Breast epithelium (tissue), 4 donors: ENCODE data around the gene HTR1A. TPM values are rescaled to one million over a fixed set of nuclear protein-coding genes. Genes with fewer than 3 reads are reported as not detected.

Experiments used
- DNase-seq, 2 donors: peaks; one replicate each; pipeline ENCODE4 v3.0.0-alpha.2; 2019; ENCODE audit warnings: low spot score in 2 of 2
- H3K27ac ChIP-seq, 2 donors: fragments of 200-600 bp; sonication (generic) in 1 of 2; one replicate each; pipeline ENCODE4 v1.5.1; 2016 to 2019; ENCODE audit warnings: mild to moderate bottlenecking in 1 of 2
- H3K27me3 ChIP-seq, 2 donors: fragments of 200-600 bp; sonication (generic) in 1 of 2; one replicate each; pipeline versions ENCODE4 v1.5.1 to v1.6.0; 2017 to 2019; ENCODE audit warnings: control low read depth in 1 of 2, mild to moderate bottlenecking in 1 of 2
- H3K36me3 ChIP-seq: fragments of 200-600 bp; one replicate; pipeline ENCODE4 v1.5.1; 2019
- H3K4me1 ChIP-seq, 2 donors: fragments of 200-600 bp; sonication (generic); one replicate each; pipeline ENCODE4 v1.5.1; 2016 to 2019; ENCODE audit warnings: control low read depth in 1 of 2
- H3K4me3 ChIP-seq, 3 donors: fragments of 200-600 bp; sonication (generic); 1 replicate in 2 of 3; 2 replicates in 1 of 3; pipeline ENCODE4 v1.5.1; 2016 to 2019; ENCODE audit warnings: mild to moderate bottlenecking in 3 of 3, moderate library complexity in 2 of 3
- H3K9me3 ChIP-seq, 2 donors: fragments of 200-600 bp; sonication (generic) in 1 of 2; one replicate each; pipeline ENCODE4 v1.5.1; 2016 to 2019; ENCODE audit warnings: control low read depth in 1 of 2
- POLR2A ChIP-seq: fragments of 450-650 bp; IDR thresholded peaks from one replicate; pipeline ENCODE4 v1.6.1; 2016; ENCODE audit warnings: antibody characterized with exemption, mild to moderate bottlenecking, moderate library complexity
- POLR2AphosphoS5 ChIP-seq, 3 donors: sonication (generic); formaldehyde crosslinking; IDR thresholded peaks; one replicate each; pipeline ENCODE4 v1.6.1; 2017; ENCODE audit warnings: antibody characterized with exemption in 3 of 3
- intact Hi-C: fragments of 100-400 bp; cut with DNase I; formaldehyde crosslinking; loops from one replicate; pipeline ENCODE4 v1.15.1; 2023; ENCODE audit warnings: low total_unique reads
- total RNA-seq, 3 donors: library from RNA; depleted of rRNA; stranded (reverse); fragments of >200 nt; gene quantifications; one replicate each; pipeline ENCODE4 v1.1.0, GENCODE V29; 2016
- TF ChIP-seq, protein P1 (sequence below), 3 donors: fragments of 450-650 bp; IDR thresholded peaks; one replicate each; pipeline ENCODE4 v1.5.1; 2016 to 2017; ENCODE audit warnings: antibody characterized with exemption in 3 of 3, mild to moderate bottlenecking in 3 of 3, moderate library complexity in 3 of 3

Gene HTR1A
- not detected for total RNA-seq

- Histone ChIP-seq H3K27ac (no peak within 1 kb of the TSS), H3K9me3 (no peaks in the 10 kb centered on the region), H3K4me3 (no peak within 1 kb of the TSS), H3K4me1 (no peaks in the 10 kb centered on the region), H3K27me3 (peaks cover 0 to 46% of the 10 kb centered on the region in 2 donors), H3K36me3 (no peaks in the 10 kb centered on the region)
- intact Hi-C loops: loop anchor here (5.0 kb wide), 1 partner anchor 1030 kb away; no protein-coding TSS in a partner anchor
- no peak for DNase-seq
- TF ChIP-seq POLR2A (no peak), POLR2AphosphoS5 (IDR thresholded peaks at IDR 0.05) (no peak)
- TF ChIP-seq, protein P1, sequence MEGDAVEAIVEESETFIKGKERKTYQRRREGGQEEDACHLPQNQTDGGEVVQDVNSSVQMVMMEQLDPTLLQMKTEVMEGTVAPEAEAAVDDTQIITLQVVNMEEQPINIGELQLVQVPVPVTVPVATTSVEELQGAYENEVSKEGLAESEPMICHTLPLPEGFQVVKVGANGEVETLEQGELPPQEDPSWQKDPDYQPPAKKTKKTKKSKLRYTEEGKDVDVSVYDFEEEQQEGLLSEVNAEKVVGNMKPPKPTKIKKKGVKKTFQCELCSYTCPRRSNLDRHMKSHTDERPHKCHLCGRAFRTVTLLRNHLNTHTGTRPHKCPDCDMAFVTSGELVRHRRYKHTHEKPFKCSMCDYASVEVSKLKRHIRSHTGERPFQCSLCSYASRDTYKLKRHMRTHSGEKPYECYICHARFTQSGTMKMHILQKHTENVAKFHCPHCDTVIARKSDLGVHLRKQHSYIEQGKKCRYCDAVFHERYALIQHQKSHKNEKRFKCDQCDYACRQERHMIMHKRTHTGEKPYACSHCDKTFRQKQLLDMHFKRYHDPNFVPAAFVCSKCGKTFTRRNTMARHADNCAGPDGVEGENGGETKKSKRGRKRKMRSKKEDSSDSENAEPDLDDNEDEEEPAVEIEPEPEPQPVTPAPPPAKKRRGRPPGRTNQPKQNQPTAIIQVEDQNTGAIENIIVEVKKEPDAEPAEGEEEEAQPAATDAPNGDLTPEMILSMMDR (IDR thresholded peaks at IDR 0.05): no peak
These were observed at the start of gene HTR1A for GRCh38 chr5:63962279-63962678. Gene HTR1A (minus strand): TSS chr5:63962445. CDS start chr5:63961719, 726 bp downstream.

DNA sequence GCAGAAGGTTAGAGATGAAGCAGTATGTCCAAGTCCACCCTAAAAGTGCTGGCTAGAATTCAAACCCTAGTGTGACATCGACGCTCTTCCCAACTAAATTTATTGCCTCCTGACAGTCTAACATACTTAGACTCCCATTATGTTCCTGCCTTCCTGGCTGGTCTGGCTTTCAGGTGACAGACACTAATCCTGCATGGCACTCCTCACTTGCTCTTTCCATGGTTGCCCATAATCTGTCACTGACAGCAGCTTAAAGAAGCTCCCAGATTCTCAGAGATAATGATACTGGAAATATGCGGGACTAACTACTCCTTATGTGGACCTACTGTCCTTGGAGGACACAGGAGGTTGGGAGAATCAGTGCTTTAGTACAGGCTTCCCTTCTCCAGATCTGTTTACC is 41.7 kb upstream of the HTR1A start:
- H3K36me3 ChIP-seq: no peaks in the 10 kb centered on the region
- no peaks in the 10 kb centered on the region for H3K27me3 ChIP-seq
- TF ChIP-seq, protein P1 (IDR thresholded peaks at IDR 0.05): no peak
- TF ChIP-seq POLR2AphosphoS5 (IDR thresholded peaks at IDR 0.05) (no peak), POLR2A (no peak)
- no peaks in the 10 kb centered on the region for H3K4me1 ChIP-seq
- no peak overlapping the region for H3K27ac ChIP-seq
- intact Hi-C loops: no loop called here
- H3K9me3 ChIP-seq: no peaks in the 10 kb centered on the region
- no peak for DNase-seq
- H3K4me3 ChIP-seq: no peak overlapping the region

GRCh38 chr5:64000096-64000495 is 37.9 kb upstream of the HTR1A start:
- no peaks in the 10 kb centered on the region for H3K36me3 ChIP-seq
- TF ChIP-seq POLR2A: no peak
- TF ChIP-seq, protein P1 (IDR thresholded peaks at IDR 0.05): no peak
- no peak for TF ChIP-seq POLR2AphosphoS5 (IDR thresholded peaks at IDR 0.05)
- H3K4me1 ChIP-seq: no peaks in the 10 kb centered on the region
- H3K4me3 ChIP-seq: no peak overlapping the region
- no peak for DNase-seq
- intact Hi-C loops: no loop called here
- H3K9me3 ChIP-seq: no peaks in the 10 kb centered on the region
- no peaks in the 10 kb centered on the region for H3K27me3 ChIP-seq
- no peak overlapping the region for H3K27ac ChIP-seq

DNA sequence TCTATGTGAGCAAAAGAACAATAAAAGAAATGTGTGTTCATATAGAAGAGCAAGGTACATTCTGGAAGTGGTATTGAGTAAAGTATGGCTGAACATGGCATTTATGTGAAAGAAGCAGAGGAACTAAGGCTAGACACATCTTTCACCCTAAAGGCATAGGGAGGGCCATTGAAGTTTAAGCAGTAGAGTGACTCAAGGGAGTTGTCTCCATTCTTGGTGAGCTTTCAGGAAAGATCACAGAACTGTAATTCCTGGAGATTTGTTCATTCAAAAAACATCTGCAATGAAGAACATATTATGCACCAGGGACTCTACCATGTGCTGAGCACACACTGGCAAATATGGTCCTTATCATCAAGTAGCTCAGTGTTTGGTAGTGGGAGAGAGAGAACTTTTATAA is 24.8 kb upstream of the HTR1A start:
- DNase-seq: no peak
- H3K4me1 ChIP-seq: no peaks in the 10 kb centered on the region
- no peaks in the 10 kb centered on the region for H3K27me3 ChIP-seq
- intact Hi-C loops: no loop called here
- no peak overlapping the region for H3K27ac ChIP-seq
- no peaks in the 10 kb centered on the region for H3K36me3 ChIP-seq
- H3K9me3 ChIP-seq: no peaks in the 10 kb centered on the region
- TF ChIP-seq, protein P1 (IDR thresholded peaks at IDR 0.05): no peak
- TF ChIP-seq POLR2AphosphoS5 (IDR thresholded peaks at IDR 0.05) (no peak), POLR2A (no peak)
- H3K4me3 ChIP-seq: no peak overlapping the region

GRCh38 chr5:63981864-63982263 is 19.6 kb upstream of the HTR1A start:
- Histone ChIP-seq H3K27me3 (no peaks in the 10 kb centered on the region), H3K27ac (no peak overlapping the region), H3K9me3 (no peaks in the 10 kb centered on the region), H3K4me3 (no peak overlapping the region), H3K4me1 (no peaks in the 10 kb centered on the region), H3K36me3 (no peaks in the 10 kb centered on the region)
- no peak for DNase-seq
- intact Hi-C loops: no loop called here
- TF ChIP-seq POLR2A (no peak), POLR2AphosphoS5 (IDR thresholded peaks at IDR 0.05) (no peak)
- TF ChIP-seq, protein P1 (IDR thresholded peaks at IDR 0.05): no peak
